ENCODE data around the gene TIMM21. TPM values are rescaled to one million over a fixed set of nuclear protein-coding genes. Genes with fewer than 3 reads are reported as not detected.

Gene TIMM21
- total RNA-seq, 2 donors from 2014 or later, result 27.6 to 33.1 TPM

GRCh38 chr18:74183130-74183529 lies 34.8 kb downstream of the TIMM21 start:
- intact Hi-C loops (cut with DNase I), result no loop called here
- no peak for DNase-seq (ENCODE audit: low spot score)
- 31% methylated on average over 3 of the region's 3 CpGs for WGBS
- Histone ChIP-seq H3K4me3 (no peak overlapping the region), H3K27me3 (replicated peaks; ENCODE audit: insufficient read depth) (no peaks in the 10 kb centered on the region), H3K36me3 (no peaks in the 10 kb centered on the region), H3K27ac (no peak overlapping the region), H3K9me3 (no peaks in the 10 kb centered on the region), H3K4me1 (replicated peaks) (no peaks in the 10 kb centered on the region)
- no peak for TF ChIP-seq POLR2AphosphoS5 (IDR thresholded peaks at IDR 0.05)
- TF ChIP-seq POLR2A (IDR thresholded peaks at IDR 0.05), result no peak
- TF ChIP-seq CTCF (IDR thresholded peaks at IDR 0.05), result no peak

- no peak overlapping the region for H3K4me3 ChIP-seq
- WGBS, result 58% methylated on average over 3 of the region's 3 CpGs
Observed at GRCh38 chr18:74184875-74185274, 36.6 kb downstream of the TIMM21 start.

GRCh38 chr18:74185860-74186259 lies 37.5 kb downstream of the TIMM21 start:
- DNase-seq (ENCODE audit: low spot score), result no peak
- H3K4me1 ChIP-seq (replicated peaks), result no peaks in the 10 kb centered on the region
- H3K27me3 ChIP-seq (replicated peaks; ENCODE audit: insufficient read depth), result no peaks in the 10 kb centered on the region
- H3K9me3 ChIP-seq, result no peaks in the 10 kb centered on the region
- intact Hi-C loops (cut with DNase I), result no loop called here
- H3K27ac ChIP-seq, result no peak overlapping the region
- H3K4me3 ChIP-seq, result no peak overlapping the region
- no peaks in the 10 kb centered on the region for H3K36me3 ChIP-seq
- 84% methylated on average over 2 of the region's 2 CpGs for WGBS
- TF ChIP-seq CTCF (IDR thresholded peaks at IDR 0.05) (no peak), POLR2AphosphoS5 (IDR thresholded peaks at IDR 0.05) (no peak)

More at GRCh38 chr18:74184875-74185274, 36.6 kb downstream of the TIMM21 start:
- DNase-seq (ENCODE audit: low spot score), result no peak
- Histone ChIP-seq H3K27ac (no peak overlapping the region), H3K4me1 (replicated peaks) (no peaks in the 10 kb centered on the region), H3K27me3 (replicated peaks; ENCODE audit: insufficient read depth) (no peaks in the 10 kb centered on the region), H3K36me3 (no peaks in the 10 kb centered on the region), H3K9me3 (no peaks in the 10 kb centered on the region)
- TF ChIP-seq CTCF (IDR thresholded peaks at IDR 0.05) (no peak), POLR2A (IDR thresholded peaks at IDR 0.05) (no peak), POLR2AphosphoS5 (IDR thresholded peaks at IDR 0.05) (no peak)
- intact Hi-C loops (cut with DNase I), result no loop called here

- H3K27me3 ChIP-seq (replicated peaks; ENCODE audit: insufficient read depth), result no peaks in the 10 kb centered on the region
- H3K9me3 ChIP-seq, result no peaks in the 10 kb centered on the region
- 87% methylated on average over 3 of the region's 3 CpGs for WGBS
- no peak overlapping the region for H3K27ac ChIP-seq
- intact Hi-C loops (cut with DNase I), result no loop called here
- H3K36me3 ChIP-seq, result no peaks in the 10 kb centered on the region
- DNase-seq (ENCODE audit: low spot score), result no peak
- H3K4me3 ChIP-seq, result no peak overlapping the region
- TF ChIP-seq CTCF (IDR thresholded peaks at IDR 0.05) (no peak), POLR2AphosphoS5 (IDR thresholded peaks at IDR 0.05) (no peak), POLR2A (IDR thresholded peaks at IDR 0.05) (no peak)
- H3K4me1 ChIP-seq (replicated peaks), result no peaks in the 10 kb centered on the region
Observed at GRCh38 chr18:74186661-74187060, 38.3 kb downstream of the TIMM21 start.

DNA sequence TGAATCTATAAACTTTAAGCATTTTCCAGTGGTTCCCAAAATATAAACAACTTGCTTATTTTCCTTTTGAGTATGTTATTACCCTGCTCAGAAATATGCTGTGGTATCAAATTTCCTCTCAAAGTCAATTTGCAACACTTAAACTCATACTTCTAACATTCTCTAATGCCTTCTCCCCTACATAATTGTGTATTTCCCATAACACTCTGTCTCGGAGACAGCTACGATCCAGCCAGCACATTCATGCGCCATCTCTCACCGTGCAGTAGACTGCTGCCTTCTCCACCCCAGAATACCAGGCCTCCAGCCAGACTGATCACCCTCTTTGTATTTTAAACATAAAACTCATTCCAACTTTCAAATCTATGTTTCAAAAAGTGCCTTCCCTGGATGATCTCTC lies 41.8 kb downstream of the TIMM21 start:
- Histone ChIP-seq H3K27ac (no peak overlapping the region), H3K27me3 (replicated peaks; ENCODE audit: insufficient read depth) (no peaks in the 10 kb centered on the region), H3K36me3 (no peaks in the 10 kb centered on the region), H3K9me3 (no peaks in the 10 kb centered on the region), H3K4me3 (no peak overlapping the region), H3K4me1 (replicated peaks) (no peaks in the 10 kb centered on the region)
- 60% methylated on average over 4 of the region's 4 CpGs for WGBS
- DNase-seq (ENCODE audit: low spot score), result no peak
- TF ChIP-seq POLR2AphosphoS5 (IDR thresholded peaks at IDR 0.05), result no peak
- TF ChIP-seq POLR2A (IDR thresholded peaks at IDR 0.05), result no peak
- TF ChIP-seq CTCF (IDR thresholded peaks at IDR 0.05), result no peak
- intact Hi-C loops (cut with DNase I), result loop anchor here (10.0 kb wide), 1 partner anchor 365 kb away; no protein-coding TSS in a partner anchor
